Tibial nerve (tissue), 4 donors: ENCODE results near the gene SCAMP4.

ENCODE experiments used
- CTCF ChIP-seq, 5 experiments: fragments of 200-600 bp in 3 of 5; fragments of 450-650 bp in 2 of 5; sonication (generic) in 3 of 5; IDR thresholded peaks; one replicate each; pipeline ENCODE4 v1.5.1; 2016 to 2019; ENCODE audit warnings: antibody characterized with exemption in 5 of 5, mild to moderate bottlenecking in 3 of 5, moderate library complexity in 2 of 5
- EP300 ChIP-seq, 2 donors: sonication (generic); formaldehyde crosslinking; IDR thresholded peaks; one replicate each; pipeline ENCODE4 v1.6.1; 2017; ENCODE audit warnings: antibody characterized with exemption in 2 of 2, mild to moderate bottlenecking in 1 of 2
- POLR2A ChIP-seq, 2 donors: fragments of 450-650 bp; IDR thresholded peaks; one replicate each; pipeline ENCODE4 v1.6.1; 2017; ENCODE audit warnings: antibody characterized with exemption in 2 of 2, mild to moderate bottlenecking in 2 of 2, moderate library complexity in 2 of 2

- TF ChIP-seq CTCF (IDR thresholded peaks at IDR 0.05): no peak
- TF ChIP-seq EP300 (IDR thresholded peaks at IDR 0.05): no peak
- TF ChIP-seq POLR2A (IDR thresholded peaks at IDR 0.05): no peak
Measured at GRCh38 chr19:1925544-1925943, 20.3 kb downstream of the SCAMP4 start.
